ENCODE measurements around the gene SLC10A6. TPM values are rescaled to one million over a fixed set of nuclear protein-coding genes. Genes with fewer than 3 reads are reported as not detected.
"Not testable (repeated sequence)": the region's sequence is repeated elsewhere in the genome, so short reads cannot be mapped to it uniquely, and the experiment has no call there.

Gene SLC10A6
- total and polyA plus RNA-seq, 12 donors = 0.11 to 0.96 (median 0.42) TPM; not detected in 3

DNA sequence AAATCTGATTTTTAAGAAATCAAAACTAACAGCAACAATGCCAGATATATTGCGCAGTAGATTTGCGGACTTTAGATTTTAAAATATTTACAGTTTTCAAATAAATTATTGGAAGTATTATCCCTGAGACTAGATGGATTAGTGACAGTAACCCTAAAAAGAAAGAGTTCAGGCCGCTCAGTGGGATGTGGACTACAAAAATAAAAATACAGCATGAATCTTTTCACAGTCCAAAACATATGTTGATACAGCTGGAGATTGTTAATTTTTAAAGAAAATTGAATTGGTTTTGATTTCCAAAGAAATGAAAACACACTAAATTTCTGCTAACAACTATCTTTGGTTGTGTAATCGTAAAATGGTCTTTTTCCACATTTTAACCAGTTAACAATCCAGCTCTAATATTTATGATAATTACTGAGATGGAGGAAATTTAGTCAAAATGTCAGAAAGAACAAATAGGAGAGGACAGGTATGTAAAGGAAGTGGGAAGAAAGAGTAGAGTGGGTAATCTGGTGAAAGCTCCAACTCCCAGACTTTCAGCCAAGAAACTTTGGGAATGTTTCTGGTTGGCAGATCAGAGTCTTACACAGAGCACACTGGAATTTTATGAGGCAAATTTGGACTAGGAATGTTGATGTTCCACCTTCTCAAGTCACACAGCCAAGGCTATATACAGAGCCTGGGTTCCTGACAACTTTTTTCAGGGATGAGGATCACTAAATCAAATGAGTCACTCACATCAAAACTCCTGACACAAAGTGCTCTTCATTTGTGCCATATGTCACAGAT, 27.9 kb upstream of the SLC10A6 start:
- intact Hi-C loops (cut with DNase I) = no loop called here
- no peak for DNase-seq
- Histone ChIP-seq H3K27me3 (no peaks in the 10 kb centered on the region), H3K4me1 (replicated peaks in 1 of 2) (no peaks in the 10 kb centered on the region), H3K36me3 (replicated peaks in 1 of 2) (no peaks in the 10 kb centered on the region), H3K4me3 (no peak overlapping the region), H3K27ac (no peak overlapping the region), H3K9me3 (replicated peaks in 1 of 3) (peaks cover 0 to 11% (median 5%) of the 10 kb centered on the region in 3 donors)
- WGBS, 4 donors = 64 to 79% (median 72%) methylated on average over 4 of the region's 4 CpGs
- TF ChIP-seq, protein P1, sequence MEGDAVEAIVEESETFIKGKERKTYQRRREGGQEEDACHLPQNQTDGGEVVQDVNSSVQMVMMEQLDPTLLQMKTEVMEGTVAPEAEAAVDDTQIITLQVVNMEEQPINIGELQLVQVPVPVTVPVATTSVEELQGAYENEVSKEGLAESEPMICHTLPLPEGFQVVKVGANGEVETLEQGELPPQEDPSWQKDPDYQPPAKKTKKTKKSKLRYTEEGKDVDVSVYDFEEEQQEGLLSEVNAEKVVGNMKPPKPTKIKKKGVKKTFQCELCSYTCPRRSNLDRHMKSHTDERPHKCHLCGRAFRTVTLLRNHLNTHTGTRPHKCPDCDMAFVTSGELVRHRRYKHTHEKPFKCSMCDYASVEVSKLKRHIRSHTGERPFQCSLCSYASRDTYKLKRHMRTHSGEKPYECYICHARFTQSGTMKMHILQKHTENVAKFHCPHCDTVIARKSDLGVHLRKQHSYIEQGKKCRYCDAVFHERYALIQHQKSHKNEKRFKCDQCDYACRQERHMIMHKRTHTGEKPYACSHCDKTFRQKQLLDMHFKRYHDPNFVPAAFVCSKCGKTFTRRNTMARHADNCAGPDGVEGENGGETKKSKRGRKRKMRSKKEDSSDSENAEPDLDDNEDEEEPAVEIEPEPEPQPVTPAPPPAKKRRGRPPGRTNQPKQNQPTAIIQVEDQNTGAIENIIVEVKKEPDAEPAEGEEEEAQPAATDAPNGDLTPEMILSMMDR (IDR thresholded peaks at IDR 0.05) = no peak
- no peak for TF ChIP-seq POLR2A (IDR thresholded peaks at IDR 0.05)

DNA sequence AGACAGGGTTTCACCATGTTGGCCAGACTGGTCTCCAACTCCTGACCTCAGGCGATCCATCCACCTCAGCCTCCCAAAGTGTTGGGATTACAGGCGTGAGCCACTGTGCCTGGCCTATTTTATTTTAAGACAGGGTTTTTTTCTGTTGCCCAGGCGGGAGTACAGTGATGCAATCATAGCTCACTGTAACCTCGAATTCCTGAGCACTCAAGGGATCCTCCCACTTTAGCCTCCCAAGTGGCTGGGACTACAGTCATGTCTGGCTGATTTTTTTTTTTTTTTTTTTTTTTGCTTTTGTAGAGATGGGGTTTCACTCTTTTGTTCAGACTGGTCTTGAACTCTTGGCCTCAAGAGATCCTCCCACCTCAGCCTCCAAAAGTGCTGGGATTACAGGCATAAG, 26.3 kb upstream of the SLC10A6 start:
- WGBS, 4 donors = 81 to 90% (median 81%) methylated on average over 4 of the region's 4 CpGs
- H3K27ac ChIP-seq; intact Hi-C loops (cut with DNase I); H3K4me3 ChIP-seq; DNase-seq; H3K4me1 ChIP-seq (replicated peaks in 1 of 2); H3K27me3 ChIP-seq; H3K36me3 ChIP-seq (replicated peaks in 1 of 2): not testable (repeated sequence)
- H3K9me3 ChIP-seq (replicated peaks in 1 of 3) = peaks cover 0 to 11% (median 5%) of the 10 kb centered on the region in 3 donors

DNA sequence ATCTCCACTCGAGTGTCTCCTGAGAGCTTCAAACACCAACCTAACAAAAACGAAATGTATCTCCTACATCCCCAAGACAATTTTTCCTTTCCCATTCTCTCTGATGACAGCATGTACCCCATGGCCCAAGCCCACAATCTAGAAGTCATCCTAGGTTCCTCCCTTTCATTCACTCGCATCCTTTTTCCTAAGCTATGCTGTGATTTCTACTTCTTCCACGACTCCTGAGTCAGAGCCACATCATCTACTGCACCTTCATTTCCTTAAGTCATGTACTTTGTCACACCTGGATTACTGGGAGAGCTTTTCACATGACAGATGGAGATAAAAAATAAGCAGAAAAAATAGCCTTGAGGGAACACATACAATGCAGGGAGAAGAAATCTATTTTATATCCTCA, 23.0 kb upstream of the SLC10A6 start:
- Histone ChIP-seq H3K4me3 (no peak overlapping the region), H3K27ac (no peak overlapping the region), H3K36me3 (replicated peaks in 1 of 2) (no peaks in the 10 kb centered on the region), H3K4me1 (replicated peaks in 1 of 2) (no peaks in the 10 kb centered on the region), H3K9me3 (replicated peaks in 1 of 3) (peaks cover 0 to 5% (median 0%) of the 10 kb centered on the region in 3 donors), H3K27me3 (no peaks in the 10 kb centered on the region)
- DNase-seq = no peak
- intact Hi-C loops (cut with DNase I) = no loop called here
- TF ChIP-seq, protein P1 (IDR thresholded peaks at IDR 0.05) = no peak
- no peak for TF ChIP-seq POLR2A (IDR thresholded peaks at IDR 0.05)
- WGBS, 4 donors = 71 to 76% (median 75%) methylated on average over 4 of the region's 4 CpGs

DNA sequence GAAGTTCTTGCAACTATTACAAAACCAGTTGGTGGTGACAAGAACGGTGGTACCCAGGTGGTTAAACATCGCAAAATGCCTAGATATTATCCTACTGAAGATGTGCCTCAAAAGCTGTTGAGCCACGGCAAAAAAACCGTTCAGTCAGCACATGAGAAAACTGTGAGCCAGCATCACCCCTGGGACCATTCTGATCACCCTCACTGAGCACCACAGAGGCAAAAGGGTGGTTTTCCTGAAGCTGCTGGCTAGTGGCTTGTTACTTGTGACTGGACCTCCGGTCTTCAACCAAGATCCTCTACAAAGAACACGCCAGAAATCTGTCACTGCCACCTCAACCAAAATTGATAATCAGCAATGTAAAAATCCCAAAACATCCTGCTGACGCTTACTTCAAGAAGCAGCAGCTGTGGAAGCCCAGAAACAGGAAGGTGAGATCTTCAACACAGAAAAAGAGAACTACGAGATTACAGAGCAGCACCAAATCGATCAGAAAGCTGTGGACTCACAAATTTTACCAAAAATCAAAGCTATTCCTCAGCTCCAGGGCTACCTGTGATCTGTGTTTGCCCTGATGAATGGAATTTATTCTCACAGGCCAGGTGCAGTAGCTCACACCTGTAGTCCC, 21.4 kb upstream of the SLC10A6 start:
- H3K9me3 ChIP-seq (replicated peaks in 1 of 3) = no peaks in the 10 kb centered on the region
- 75 to 78% (median 77%) methylated on average over 8 to 9 of the region's 9 CpGs for WGBS, 4 donors
- TF ChIP-seq, protein P1 (IDR thresholded peaks at IDR 0.05) = no peak
- TF ChIP-seq POLR2A (IDR thresholded peaks at IDR 0.05) = no peak
- H3K4me3 ChIP-seq = no peak overlapping the region
- no peaks in the 10 kb centered on the region for H3K27me3 ChIP-seq
- no peak overlapping the region for H3K27ac ChIP-seq
- no peaks in the 10 kb centered on the region for H3K4me1 ChIP-seq (replicated peaks in 1 of 2)
- no peak for DNase-seq
- H3K36me3 ChIP-seq (replicated peaks in 1 of 2) = no peaks in the 10 kb centered on the region
- intact Hi-C loops (cut with DNase I) = no loop called here

All from adrenal gland (tissue), 12 donors.